NCI-H510A (cell line): ENCODE results near the gene TMEM222.

Experiments used
- DNase-seq: peaks from one replicate; lab custom pipeline; 2025; lab: John Stamatoyannopoulos, UW

The TMEM222 gene

GRCh38 chr1:27342391-27342777 is 20.4 kb downstream of the TMEM222 start:
- DNase-seq: no peak

- peak; percentile 78 for DNase-seq
Observed at GRCh38 chr1:27342778-27343638, 21.0 kb downstream of the TMEM222 start.

- no peak for DNase-seq
Observed at GRCh38 chr1:27343639-27344025, 21.7 kb downstream of the TMEM222 start.

- DNase-seq: no peak
Observed at GRCh38 chr1:27345272-27345671, 23.3 kb downstream of the TMEM222 start.

- DNase-seq: no peak
Observed at GRCh38 chr1:27346357-27346756, 24.4 kb downstream of the TMEM222 start.

GRCh38 chr1:27346991-27347624 is 25.1 kb downstream of the TMEM222 start:
- no peak for DNase-seq

- DNase-seq: peak; percentile 75
Observed at GRCh38 chr1:27348861-27349783, 27.2 kb downstream of the TMEM222 start.

GRCh38 chr1:27349784-27350662 is 28.1 kb downstream of the TMEM222 start:
- DNase-seq: peak; percentile 76

- DNase-seq: no peak
Observed at GRCh38 chr1:27350663-27351540, 28.9 kb downstream of the TMEM222 start.

- DNase-seq: no peak
Observed at GRCh38 chr1:27351541-27352107, 29.7 kb downstream of the TMEM222 start.

GRCh38 chr1:27353166-27353565 is 31.2 kb downstream of the TMEM222 start:
- no peak for DNase-seq

GRCh38 chr1:27353629-27354028 is 31.7 kb downstream of the TMEM222 start:
- no peak for DNase-seq

- no peak for DNase-seq
Observed at GRCh38 chr1:27355683-27356082, 33.7 kb downstream of the TMEM222 start.

GRCh38 chr1:27356277-27356618 is 34.3 kb downstream of the TMEM222 start:
- no peak for DNase-seq

GRCh38 chr1:27356619-27357280 is 34.8 kb downstream of the TMEM222 start:
- no peak for DNase-seq

GRCh38 chr1:27357281-27358037 is 35.5 kb downstream of the TMEM222 start:
- peak; percentile 19 for DNase-seq

GRCh38 chr1:27358038-27358927 is 36.3 kb downstream of the TMEM222 start:
- DNase-seq: no peak

- DNase-seq: no peak
Observed at GRCh38 chr1:27358928-27359313, 37.0 kb downstream of the TMEM222 start.
